HG02678 (cell line): ENCODE data around the gene C19orf12.
"Not testable (repeated sequence)": the region's sequence is repeated elsewhere in the genome, so short reads cannot be mapped to it uniquely, and the experiment has no call there.

Experiments
- ATAC-seq: cut with Tn5 transposase; IDR thresholded peaks from one replicate; pipeline ENCODE4 v1.9.1; 2021; ENCODE audit warnings: mild to moderate bottlenecking, moderate library complexity; ENCODE audit not compliant: unreplicated experiment

The C19orf12 gene

DNA sequence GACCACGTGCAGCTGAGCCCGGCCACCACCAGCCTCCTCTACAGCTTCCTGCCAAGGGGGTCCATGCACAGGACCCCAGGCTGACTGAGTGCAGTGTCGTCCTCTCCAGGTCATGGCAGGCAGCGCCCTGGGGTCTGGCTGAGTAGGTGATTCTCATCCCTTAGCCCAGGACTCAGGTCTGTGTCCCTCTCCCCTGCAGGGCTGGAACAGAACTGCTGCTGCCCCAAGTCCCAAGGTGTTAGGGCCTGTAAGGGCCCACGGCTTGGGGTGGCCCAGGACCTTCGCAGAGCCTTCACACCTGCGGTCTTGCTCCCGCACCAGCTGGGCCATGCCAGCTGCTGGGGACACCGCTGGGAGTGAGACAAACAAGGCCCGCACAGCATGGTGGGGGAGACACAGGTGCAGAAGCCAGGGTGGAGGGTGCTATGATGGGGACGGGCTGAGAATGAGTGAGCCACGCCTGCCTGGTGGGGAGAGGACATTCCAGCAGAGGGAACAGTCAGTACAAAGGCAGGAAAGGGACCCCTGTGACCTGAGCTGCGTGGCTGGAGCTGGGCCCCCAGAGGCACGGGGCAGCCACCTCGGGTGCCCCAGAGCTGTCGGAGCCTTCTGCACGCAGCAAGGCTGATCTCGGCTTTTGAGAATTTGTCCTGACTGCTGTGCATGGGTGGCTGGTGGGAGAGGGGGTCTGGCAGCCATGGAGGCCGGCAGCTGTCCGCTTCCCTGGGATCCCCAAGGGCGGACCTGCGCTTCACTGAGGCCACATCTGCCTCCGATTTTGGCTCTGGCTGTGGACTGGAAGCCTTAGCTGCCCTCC lies 37.9 kb downstream of the C19orf12 start:
- ATAC-seq, result no peak

GRCh38 chr19:29676586-29676985 lies 38.5 kb downstream of the C19orf12 start:
- ATAC-seq, result no peak

DNA sequence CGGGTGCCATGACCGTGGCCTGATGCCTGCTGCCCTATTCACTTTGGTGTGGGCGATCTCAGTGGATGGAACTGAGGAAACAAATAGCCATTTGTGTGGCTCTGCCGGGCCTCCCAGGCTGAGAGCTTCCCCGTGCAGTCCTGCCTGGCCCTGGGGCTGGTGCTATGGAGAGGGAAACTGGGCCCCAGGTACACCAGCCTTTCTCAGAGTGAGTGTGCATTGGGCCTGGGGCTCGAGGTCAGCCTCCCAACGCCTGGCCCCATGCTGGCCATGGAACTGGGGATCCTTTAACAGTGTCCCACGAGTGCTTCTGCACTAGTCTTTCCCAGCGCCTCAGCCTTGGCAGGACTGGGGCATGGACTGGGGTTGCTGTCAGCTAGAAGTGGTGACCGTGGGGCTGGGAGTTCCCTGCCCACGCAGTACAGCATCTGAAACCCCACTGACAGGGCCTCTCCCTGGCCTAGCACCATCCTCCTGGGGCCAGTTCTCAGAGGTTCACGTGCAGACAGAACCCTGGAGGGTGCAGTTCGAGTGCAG lies 39.3 kb downstream of the C19orf12 start:
- ATAC-seq, result no peak

GRCh38 chr19:29675120-29675649 lies 39.9 kb downstream of the C19orf12 start:
- no peak for ATAC-seq

GRCh38 chr19:29674374-29675119 lies 40.5 kb downstream of the C19orf12 start:
- no peak for ATAC-seq

- no peak for ATAC-seq
These were observed 41.4 kb downstream of the C19orf12 start for GRCh38 chr19:29673451-29674371.

DNA sequence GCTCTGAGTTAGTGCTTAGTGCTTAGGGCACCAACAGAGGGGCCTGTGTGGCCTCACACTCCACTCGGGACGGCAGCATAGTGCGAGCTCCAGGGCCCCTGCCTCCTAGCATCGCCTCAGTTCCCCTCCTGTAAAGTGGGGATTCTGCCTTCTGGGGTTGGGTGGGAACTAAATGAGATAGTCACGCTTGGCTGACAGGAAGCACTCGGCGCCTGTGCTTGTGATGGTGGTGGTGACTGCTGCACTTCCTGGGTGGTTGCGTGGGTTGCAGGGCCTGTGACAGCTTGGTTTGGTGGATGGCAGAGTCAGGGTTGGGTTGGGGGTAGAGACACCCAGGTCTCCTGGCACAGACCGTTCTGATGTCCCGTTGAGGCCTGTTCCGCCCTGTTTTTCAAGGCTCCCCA lies 42.1 kb downstream of the C19orf12 start:
- ATAC-seq, result peak; percentile 41

GRCh38 chr19:29672319-29672932 lies 42.6 kb downstream of the C19orf12 start:
- ATAC-seq, result no peak

- peak; percentile 75 for ATAC-seq
These were observed 43.5 kb downstream of the C19orf12 start for GRCh38 chr19:29671393-29672160.

GRCh38 chr19:29671026-29671392 lies 44.1 kb downstream of the C19orf12 start:
- ATAC-seq, result not testable (repeated sequence)

DNA sequence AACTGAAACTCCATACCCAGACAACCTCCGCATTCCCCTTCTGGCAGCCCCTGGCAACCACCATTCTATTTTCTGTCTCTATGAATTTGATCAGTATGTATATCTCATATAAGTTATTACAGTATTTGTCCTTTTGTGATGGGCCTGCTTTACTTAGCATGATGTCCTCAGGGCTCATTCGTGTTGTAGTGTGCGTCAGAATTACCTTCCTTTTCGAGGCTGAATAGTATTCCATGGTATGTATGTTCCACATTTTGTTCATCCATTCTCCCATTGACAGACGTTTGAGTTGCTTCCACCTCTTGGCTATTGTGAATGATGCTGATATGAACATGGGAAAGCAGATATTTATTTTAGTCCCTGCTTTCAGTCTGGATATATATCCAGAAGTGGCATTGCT lies 44.8 kb downstream of the C19orf12 start:
- no peak for ATAC-seq

GRCh38 chr19:29668746-29669609 lies 46.1 kb downstream of the C19orf12 start:
- no peak for ATAC-seq

- ATAC-seq, result no peak
These were observed 47.1 kb downstream of the C19orf12 start for GRCh38 chr19:29667901-29668341.

- no peak for ATAC-seq
These were observed 47.7 kb downstream of the C19orf12 start for GRCh38 chr19:29667387-29667783.

GRCh38 chr19:29666578-29667386 lies 48.3 kb downstream of the C19orf12 start:
- no peak for ATAC-seq

DNA sequence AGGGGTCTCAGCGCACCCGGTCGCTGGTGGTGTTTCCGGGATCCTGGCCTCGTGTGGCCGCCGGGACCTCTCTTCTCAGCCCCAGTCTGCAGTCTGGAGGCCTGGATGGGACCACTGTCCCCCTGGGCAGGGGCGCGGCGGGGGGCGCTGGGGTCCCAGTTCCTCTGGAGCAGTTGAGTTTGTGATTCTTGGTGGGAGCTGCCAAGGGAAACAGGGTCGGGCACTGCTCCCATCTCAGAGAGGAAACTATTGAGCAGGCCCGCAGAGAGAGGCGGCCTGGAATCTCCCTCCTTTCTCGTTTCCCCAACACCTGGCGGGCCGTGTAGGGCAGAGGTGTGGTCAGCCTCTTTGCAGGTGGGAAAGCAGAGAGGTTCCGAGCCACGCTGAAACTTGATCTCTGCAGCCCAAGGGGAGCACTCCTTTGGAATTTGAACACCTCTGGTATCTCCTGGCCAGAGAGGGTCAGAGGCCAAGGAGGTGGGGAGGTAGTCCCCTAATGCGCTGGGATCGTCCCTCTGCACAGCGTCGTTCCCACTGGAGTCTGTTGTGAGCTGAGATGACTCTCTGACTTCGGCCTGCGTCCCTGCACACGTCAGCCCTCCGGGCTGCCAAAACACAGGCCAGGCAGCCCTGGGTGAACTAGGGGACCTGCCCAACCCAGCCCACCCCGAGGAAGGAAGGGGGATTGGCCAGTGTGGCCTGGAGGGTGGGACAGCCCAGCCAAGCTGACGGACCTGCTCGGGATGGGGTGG lies 49.1 kb downstream of the C19orf12 start:
- no peak for ATAC-seq
